Spleen (tissue), 11 donors: ENCODE data around the gene UNC5CL. TPM values are rescaled to one million over a fixed set of nuclear protein-coding genes. Genes with fewer than 3 reads are reported as not detected.
A peak's percentile ranks its signal among the peaks of the same experiment; 100 is the strongest.

Source experiments
- DNase-seq: peaks from one replicate; pipeline ENCODE4 v3.0.0-alpha.2; 2020
- H3K27ac ChIP-seq, 8 donors: fragments of 200-600 bp; sonication (generic) in 7 of 8; 1 replicate in 4 of 8; 2 replicates in 4 of 8; pipeline versions ENCODE4 v1.5.0 to v1.8.0; 2016 to 2021; ENCODE audit warnings: inconsistent platforms in 4 of 8, mild to moderate bottlenecking in 4 of 8, moderate library complexity in 1 of 8
- H3K27me3 ChIP-seq, 7 donors: fragments of 200-600 bp; sonication (generic) in 6 of 7; replicated peaks in 1 of 7; 1 replicate in 4 of 7; 2 replicates in 3 of 7; pipeline versions ENCODE4 v1.5.0 to v1.8.0; 2016 to 2021; ENCODE audit warnings: inconsistent platforms in 3 of 7, mild to moderate bottlenecking in 1 of 7
- H3K36me3 ChIP-seq, 6 donors: fragments of 200-600 bp; sonication (generic) in 5 of 6; 1 replicate in 4 of 6; 2 replicates in 2 of 6; pipeline versions ENCODE4 v1.5.0 to v1.8.0; 2016 to 2021; ENCODE audit warnings: inconsistent platforms in 2 of 6
- H3K4me1 ChIP-seq, 6 donors: fragments of 200-600 bp; sonication (generic) in 5 of 6; 1 replicate in 3 of 6; 2 replicates in 3 of 6; pipeline versions ENCODE4 v1.5.0 to v1.8.0; 2016 to 2021; ENCODE audit warnings: inconsistent platforms in 3 of 6
- H3K4me3 ChIP-seq, 8 donors: fragments of 200-600 bp; sonication (generic) in 7 of 8; 1 replicate in 4 of 8; 2 replicates in 4 of 8; pipeline versions ENCODE4 v1.5.0 to v1.8.0; 2016 to 2021; ENCODE audit warnings: inconsistent platforms in 4 of 8, mild to moderate bottlenecking in 4 of 8, moderate library complexity in 2 of 8
- H3K9me3 ChIP-seq, 8 donors: fragments of 200-600 bp; sonication (generic) in 7 of 8; 1 replicate in 4 of 8; 2 replicates in 4 of 8; pipeline versions ENCODE4 v1.5.0 to v1.8.0; 2016 to 2021; ENCODE audit warnings: inconsistent platforms in 4 of 8
- POLR2A ChIP-seq, 3 donors: fragments of 450-650 bp; IDR thresholded peaks; one replicate each; pipeline ENCODE4 v1.5.1; 2017; ENCODE audit warnings: antibody characterized with exemption in 3 of 3, mild to moderate bottlenecking in 1 of 3
- POLR2AphosphoS5 ChIP-seq, 3 donors: sonication (generic); formaldehyde crosslinking; IDR thresholded peaks; one replicate each; pipeline ENCODE4 v1.5.1; 2017; ENCODE audit warnings: antibody characterized with exemption in 3 of 3
- WGBS, 5 donors: extraction: QIAGEN DNeasy Blood & Tissue Kit in 3 of 5; methylation state at CpG; one replicate each; pipeline versions ENCODE4 v1.1.5 to v1.1.7; 2013 to 2018; 5-methylcytosine and 5-hydroxymethylcytosine counted together
- intact Hi-C: fragments of 100-400 bp; cut with DNase I; formaldehyde crosslinking; loops from one replicate; pipeline ENCODE4 v1.15.0; 2023; ENCODE audit warnings: low total_unique reads
- polyA plus RNA-seq, 3 donors: library from polyadenylated mRNA; stranded (reverse); fragments of 200-250 nt; gene quantifications; one replicate each; pipeline ENCODE4 v1.2.1, GENCODE V29; 2013
- total RNA-seq, 7 donors: library from RNA; depleted of rRNA in 3 of 7; stranded (reverse); fragments of >200 nt in 3 of 7; fragmentation: NEBNext Ultra II Directional in 4 of 7; extraction: Animal tissue kit (Norgen Biotek cat#: 25700) in 4 of 7; gene quantifications; one replicate each; pipeline versions ENCODE4 v1.1.0 to v1.2.1, GENCODE V29; 2016 to 2021
- TF ChIP-seq, protein P1 (sequence below), 11 experiments: fragments of 200-600 bp in 7 of 11; fragments of 450-650 bp in 4 of 11; sonication (generic) in 4 of 11; IDR thresholded peaks in 8 of 11; conservative IDR thresholded peaks in 3 of 11; 1 replicate in 7 of 11; 2 replicates in 4 of 11; pipeline versions ENCODE4 v1.4.0 to v1.8.0; 2016 to 2021; ENCODE audit warnings: antibody characterized with exemption in 11 of 11, inconsistent platforms in 4 of 11, mild to moderate bottlenecking in 1 of 11
- donor health status: healthy with polysubstance abuse.
- donor health status: DM: no; HTN: no; CAD: no; lungs with moderate emphysema.
- donor health status: DM: no; HTN: no; CAD: no.
- donor health status: Bipolar disorder and iron deficiency.
- donor health status: healthy.
- donor health status: DM: no; HTN: no; CAD: no.
- donor health status: DM: yes; HTN: yes; CAD: no.

UNC5CL gene
- total and polyA plus RNA-seq, 10 donors, result 1.4 to 3.9 (median 2.7) TPM

DNA sequence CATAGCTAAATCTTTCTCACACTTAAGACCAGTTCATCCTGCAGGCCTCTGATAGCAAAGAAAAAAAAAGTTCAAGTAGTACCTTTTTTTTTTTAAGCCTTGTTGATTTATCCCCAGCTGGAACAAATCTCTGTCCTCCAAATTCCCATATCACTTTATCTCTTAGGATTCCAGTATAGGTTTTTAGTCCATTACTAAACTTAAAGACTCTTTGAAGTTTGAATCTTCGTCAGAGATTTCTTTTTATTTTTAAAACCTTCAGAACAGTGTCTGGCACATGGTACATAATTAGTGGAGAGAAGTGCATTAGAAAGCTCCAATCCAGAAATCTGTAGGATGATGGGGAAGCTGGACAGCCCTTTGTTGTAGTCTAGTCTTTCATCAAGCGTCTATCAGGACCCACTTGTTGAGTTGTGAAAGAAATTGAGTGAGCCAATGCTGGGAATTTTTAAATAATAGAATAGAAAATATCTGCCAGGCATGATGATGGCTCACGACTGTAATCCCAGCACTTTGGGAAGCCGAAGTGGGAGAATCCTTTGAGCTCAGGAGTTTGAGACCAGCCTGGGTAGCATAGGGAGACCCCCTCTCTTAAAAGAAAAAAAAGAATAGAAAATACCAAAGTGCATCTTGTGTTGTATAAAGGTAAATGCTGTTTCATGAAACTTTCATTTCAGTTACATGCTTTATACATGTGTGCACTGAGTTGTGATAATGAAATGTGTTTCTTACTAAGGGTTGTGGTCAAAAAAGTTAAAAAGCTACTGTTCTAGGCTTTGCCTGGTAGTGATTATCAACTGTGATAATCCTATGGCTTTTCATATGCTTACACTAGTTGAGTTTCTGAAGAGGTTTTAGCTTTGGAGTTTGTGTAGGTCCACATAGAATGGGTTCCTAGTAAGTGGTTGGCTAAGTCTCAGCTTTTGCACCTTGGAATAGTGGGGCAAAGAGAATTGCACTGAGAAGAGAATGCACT, 36.9 kb upstream of the UNC5CL start:
- DNase-seq, result no peak
- 87 to 94% (median 90%) methylated on average over 4 of the region's 4 CpGs for WGBS, 5 donors
- intact Hi-C loops, result no loop called here
- H3K27me3 ChIP-seq, result no peaks in the 10 kb centered on the region
- peaks cover 0 to 23% (median 11%) of the 10 kb centered on the region in 6 donors for H3K36me3 ChIP-seq
- H3K27ac ChIP-seq, result peak overlapping the region in 4 of 8 donors; percentile 99 to 100 (median 100)
- no peak overlapping the region for H3K4me3 ChIP-seq
- TF ChIP-seq POLR2A (IDR thresholded peaks at IDR 0.05) (no peak), POLR2AphosphoS5 (IDR thresholded peaks at IDR 0.05) (no peak)
- TF ChIP-seq, protein P1, sequence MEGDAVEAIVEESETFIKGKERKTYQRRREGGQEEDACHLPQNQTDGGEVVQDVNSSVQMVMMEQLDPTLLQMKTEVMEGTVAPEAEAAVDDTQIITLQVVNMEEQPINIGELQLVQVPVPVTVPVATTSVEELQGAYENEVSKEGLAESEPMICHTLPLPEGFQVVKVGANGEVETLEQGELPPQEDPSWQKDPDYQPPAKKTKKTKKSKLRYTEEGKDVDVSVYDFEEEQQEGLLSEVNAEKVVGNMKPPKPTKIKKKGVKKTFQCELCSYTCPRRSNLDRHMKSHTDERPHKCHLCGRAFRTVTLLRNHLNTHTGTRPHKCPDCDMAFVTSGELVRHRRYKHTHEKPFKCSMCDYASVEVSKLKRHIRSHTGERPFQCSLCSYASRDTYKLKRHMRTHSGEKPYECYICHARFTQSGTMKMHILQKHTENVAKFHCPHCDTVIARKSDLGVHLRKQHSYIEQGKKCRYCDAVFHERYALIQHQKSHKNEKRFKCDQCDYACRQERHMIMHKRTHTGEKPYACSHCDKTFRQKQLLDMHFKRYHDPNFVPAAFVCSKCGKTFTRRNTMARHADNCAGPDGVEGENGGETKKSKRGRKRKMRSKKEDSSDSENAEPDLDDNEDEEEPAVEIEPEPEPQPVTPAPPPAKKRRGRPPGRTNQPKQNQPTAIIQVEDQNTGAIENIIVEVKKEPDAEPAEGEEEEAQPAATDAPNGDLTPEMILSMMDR (IDR thresholded peaks at IDR 0.05 in 8 of 11, conservative IDR thresholded peaks at IDR 0.05 in 3 of 11), result no peak
- H3K9me3 ChIP-seq, result no peaks in the 10 kb centered on the region
- H3K4me1 ChIP-seq, result peaks cover 35 to 78% (median 50%) of the 10 kb centered on the region in 6 donors

DNA sequence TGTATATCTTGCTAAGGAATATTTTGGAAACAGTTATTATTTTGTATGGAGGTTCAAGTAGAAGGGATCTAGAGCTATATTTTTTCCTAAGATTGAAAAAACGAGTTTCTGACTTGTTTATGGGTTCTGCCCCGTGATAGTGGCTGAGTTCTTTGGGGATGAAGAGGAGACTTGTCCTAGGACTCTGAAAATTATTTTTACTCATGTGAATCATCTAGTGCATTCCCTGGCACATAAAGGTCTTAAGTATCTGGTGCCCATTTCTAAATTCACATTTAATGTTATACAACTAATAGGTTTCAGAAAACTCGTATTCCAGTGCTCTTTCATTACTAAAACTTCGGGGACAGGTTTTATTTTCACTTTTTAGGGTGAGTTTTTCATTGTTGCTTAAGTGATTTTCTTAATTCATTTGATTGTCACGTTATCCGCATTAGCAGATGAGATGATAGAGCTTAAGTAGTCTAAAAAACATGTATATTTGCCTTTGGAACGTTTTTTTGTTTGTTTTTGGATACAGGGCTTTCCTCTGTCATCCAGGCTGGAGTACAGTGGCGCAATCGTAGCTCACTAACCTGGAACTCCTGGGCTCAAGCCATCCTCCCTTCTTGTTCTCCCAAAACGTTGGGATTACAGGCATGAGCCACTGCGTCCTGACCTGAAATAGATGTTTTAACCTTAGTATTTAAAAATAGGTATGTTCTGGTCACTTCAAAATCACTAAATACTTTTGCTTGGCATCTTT, 35.8 kb upstream of the UNC5CL start:
- WGBS, 5 donors, result 59 to 76% (median 63%) methylated on average over 11 of the region's 11 CpGs
- TF ChIP-seq, protein P1 (IDR thresholded peaks at IDR 0.05 in 8 of 11, conservative IDR thresholded peaks at IDR 0.05 in 3 of 11), result no peak
- TF ChIP-seq POLR2AphosphoS5 (IDR thresholded peaks at IDR 0.05) (no peak), POLR2A (IDR thresholded peaks at IDR 0.05) (no peak)
- H3K4me1 ChIP-seq, result peaks cover 32 to 78% (median 48%) of the 10 kb centered on the region in 6 donors
- DNase-seq, result no peak
- H3K9me3 ChIP-seq, result no peaks in the 10 kb centered on the region
- H3K27ac ChIP-seq, result peak overlapping the region; percentile 91 to 100 (median 99)
- intact Hi-C loops, result no loop called here
- H3K27me3 ChIP-seq, result no peaks in the 10 kb centered on the region
- peak overlapping the region in 6 of 8 donors; percentile 77 to 94 (median 87) for H3K4me3 ChIP-seq
- H3K36me3 ChIP-seq, result peaks cover 0 to 20% (median 5%) of the 10 kb centered on the region in 6 donors

DNA sequence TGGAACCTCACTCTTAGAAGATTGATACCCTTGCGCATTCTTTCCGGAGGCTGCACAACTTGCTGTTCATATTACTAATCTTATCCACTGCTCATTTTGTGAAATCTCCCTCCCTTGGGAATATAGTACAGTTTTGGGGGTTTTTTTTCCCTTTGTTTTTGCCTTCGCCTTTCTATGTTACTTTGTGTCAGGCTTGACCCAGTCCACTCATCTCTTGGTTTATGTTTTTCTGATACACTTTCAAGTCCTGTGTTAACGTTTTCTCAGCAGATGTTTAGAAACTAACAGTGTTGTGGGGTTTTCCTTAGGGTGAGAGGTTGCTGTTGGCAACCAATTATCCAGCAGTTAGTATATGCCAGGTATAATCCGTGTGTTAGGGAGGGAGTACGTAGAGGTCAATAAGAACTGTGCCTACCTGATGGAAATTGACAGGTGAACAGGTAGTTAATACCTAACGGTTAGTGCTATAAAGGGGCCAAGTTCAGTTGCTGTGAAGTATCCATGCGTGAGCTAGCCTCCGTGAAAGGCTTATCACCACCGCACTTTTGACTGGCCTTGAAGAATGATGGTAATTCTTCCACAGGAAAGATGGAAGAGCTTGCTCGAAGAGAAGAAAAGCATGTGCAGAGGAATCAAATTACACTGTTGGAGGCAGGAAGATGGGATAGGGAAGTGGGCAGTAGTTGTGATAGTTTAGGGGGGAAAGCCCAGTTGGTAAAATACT, 35.1 kb upstream of the UNC5CL start:
- Histone ChIP-seq H3K4me3 (peak overlapping the region; percentile 71 to 94 (median 86)), H3K36me3 (peaks cover 0 to 20% (median 10%) of the 10 kb centered on the region in 6 donors), H3K9me3 (no peaks in the 10 kb centered on the region), H3K27me3 (no peaks in the 10 kb centered on the region), H3K4me1 (peaks cover 32 to 73% (median 43%) of the 10 kb centered on the region in 6 donors), H3K27ac (peak overlapping the region; percentile 91 to 100 (median 99))
- intact Hi-C loops, result no loop called here
- DNase-seq, result no peak
- no peak for TF ChIP-seq POLR2A (IDR thresholded peaks at IDR 0.05)
- TF ChIP-seq, protein P1 (IDR thresholded peaks at IDR 0.05 in 8 of 11, conservative IDR thresholded peaks at IDR 0.05 in 3 of 11), result no peak
- no peak for TF ChIP-seq POLR2AphosphoS5 (IDR thresholded peaks at IDR 0.05)
- WGBS, 5 donors, result 7 to 13% (median 11%) methylated on average over 11 of the region's 11 CpGs
